HepG2 (cell line): ENCODE results near the gene MAB21L4. TPM values are rescaled to one million over a fixed set of nuclear protein-coding genes. Genes with fewer than 3 reads are reported as not detected.
A peak's percentile ranks its signal among the peaks of the same experiment; 100 is the strongest.

Experiments used
- AKAP8 ChIP-seq: sonication (generic); formaldehyde crosslinking; IDR thresholded peaks from 2 replicates; pipeline ENCODE4 v1.5.1; 2020; ENCODE audit warnings: mild to moderate bottlenecking, missing genetic modification reagents
- BRD4 ChIP-seq: sonication (generic); formaldehyde crosslinking; IDR thresholded peaks from 2 replicates; pipeline ENCODE4 v1.4.0; 2020; ENCODE audit warnings: missing genetic modification reagents
- CBFB ChIP-seq: sonication (generic); formaldehyde crosslinking; IDR thresholded peaks from 2 replicates; pipeline ENCODE4 v1.4.0; 2020; ENCODE audit warnings: missing genetic modification reagents
- E2F1 ChIP-seq: sonication (generic); formaldehyde crosslinking; IDR thresholded peaks from 2 replicates; pipeline ENCODE4 v1.5.0; 2020; ENCODE audit warnings: missing genetic modification reagents
- ELF4 ChIP-seq: sonication (generic); formaldehyde crosslinking; IDR thresholded peaks from 2 replicates; pipeline ENCODE4 v1.5.0; 2020; ENCODE audit warnings: missing genetic modification reagents, mild to moderate bottlenecking, moderate library complexity, borderline replicate concordance
- ESRRA ChIP-seq: sonication (generic); formaldehyde crosslinking; IDR thresholded peaks from 2 replicates; pipeline ENCODE4 v1.5.1; 2020; ENCODE audit warnings: mild to moderate bottlenecking, low read depth, missing genetic modification reagents
- FOSL1 ChIP-seq: sonication (generic); formaldehyde crosslinking; IDR thresholded peaks from 2 replicates; pipeline ENCODE4 v1.9.0; 2021; ENCODE audit warnings: missing genetic modification reagents, borderline replicate concordance
- FOXJ3 ChIP-seq: sonication (generic); formaldehyde crosslinking; IDR thresholded peaks from 2 replicates; pipeline ENCODE4 v1.4.0; 2020; ENCODE audit warnings: missing genetic modification reagents, mild to moderate bottlenecking, borderline replicate concordance
- HNF4A ChIP-seq: sonication (generic); formaldehyde crosslinking; IDR thresholded peaks from 2 replicates; pipeline ENCODE4 v1.4.0; 2020; ENCODE audit warnings: missing genetic modification reagents
- KDM5A ChIP-seq: fragments of 200-600 bp; sonication (generic); IDR thresholded peaks from 2 replicates; pipeline ENCODE4 v1.7.0; 2018; ENCODE audit warnings: antibody characterized with exemption, mild to moderate bottlenecking, low read length, borderline replicate concordance
- MBD4 ChIP-seq: IDR thresholded peaks from 2 replicates; pipeline ENCODE4 v1.6.1; 2012; ENCODE audit warnings: low read length, inconsistent platforms, borderline replicate concordance
- NFIC ChIP-seq: IDR thresholded peaks from 2 replicates; pipeline ENCODE4 v1.6.1; 2012; ENCODE audit warnings: mild to moderate bottlenecking, low read length, inconsistent platforms
- NONO ChIP-seq, 2 experiments: fragments of 450-650 bp in 1 of 2; sonication (generic) in 1 of 2; formaldehyde crosslinking in 1 of 2; IDR thresholded peaks in 1 of 2; conservative IDR thresholded peaks in 1 of 2; 2 replicates each; pipeline versions ENCODE4 v1.6.1 to v1.8.0; 2017 to 2022; ENCODE audit warnings: mild to moderate bottlenecking in 1 of 2, missing genetic modification reagents in 1 of 2, moderate library complexity in 1 of 2
- NR2C2 ChIP-seq: sonication (generic); formaldehyde crosslinking; IDR thresholded peaks from 2 replicates; pipeline ENCODE4 v1.4.0; 2020; ENCODE audit warnings: missing genetic modification reagents, mild to moderate bottlenecking, moderate library complexity, borderline replicate concordance
- RELA ChIP-seq: sonication (generic); formaldehyde crosslinking; IDR thresholded peaks from 2 replicates; pipeline ENCODE4 v1.4.0; 2020; ENCODE audit warnings: missing genetic modification reagents
- ZKSCAN1 ChIP-seq: fragments of 150-350 bp; IDR thresholded peaks from 2 replicates; pipeline ENCODE4 v1.6.1; 2014; ENCODE audit warnings: low read length
- ZNF274 ChIP-seq: sonication (generic); formaldehyde crosslinking; IDR thresholded peaks from 2 replicates; pipeline ENCODE4 v1.5.1; 2020; ENCODE audit warnings: mild to moderate bottlenecking, missing genetic modification reagents
- ZNF556 ChIP-seq: sonication (generic); formaldehyde crosslinking; IDR thresholded peaks from 2 replicates; pipeline ENCODE4 v1.4.0; 2020; ENCODE audit warnings: mild to moderate bottlenecking, missing genetic modification reagents, borderline replicate concordance
- ZNF883 ChIP-seq: sonication (generic); formaldehyde crosslinking; IDR thresholded peaks from 2 replicates; pipeline ENCODE4 v1.5.1; 2020; ENCODE audit warnings: mild to moderate bottlenecking, missing genetic modification reagents; ENCODE audit errors: not compliant biosample characterization
- ZSCAN21 ChIP-seq: sonication (generic); formaldehyde crosslinking; IDR thresholded peaks from 2 replicates; pipeline ENCODE4 v1.8.0; 2022; ENCODE audit warnings: mild to moderate bottlenecking, missing genetic modification reagents, moderate library complexity, borderline replicate concordance
- ZSCAN9 ChIP-seq: IDR thresholded peaks from 2 replicates; pipeline ENCODE4 v1.6.1; 2016; ENCODE audit warnings: borderline replicate concordance
- polyA plus RNA-seq, 8 experiments: library from polyadenylated mRNA; depleted of rRNA in 3 of 8; stranded (reverse) in 7 of 8; unstranded in 1 of 8; fragments of >200 nt; fragmentation: Illumina TruSeq in 4 of 8; extraction: Trizol in 4 of 8; gene quantifications; 2 replicates each; pipeline versions ENCODE4 v1.2.1 to v1.2.3, GENCODE V29; 2011 to 2016; ENCODE audit warnings: low read depth in 4 of 8, missing spikeins in 1 of 8, mixed read lengths in 1 of 8; ENCODE audit not compliant: insufficient read depth in 1 of 8
- total RNA-seq, 5 experiments: library from RNA; depleted of rRNA; stranded (reverse); fragments of >200 nt; fragmentation: Illumina TruSeq; extraction: Trizol; gene quantifications; 2 replicates each; pipeline ENCODE4 v1.2.3, GENCODE V29; 2016; ENCODE audit warnings: low read depth in 1 of 5
- TF ChIP-seq, protein P1 (sequence below): sonication (generic); formaldehyde crosslinking; IDR thresholded peaks from 2 replicates; pipeline ENCODE4 v1.5.1; 2020; ENCODE audit warnings: missing genetic modification reagents, mild to moderate bottlenecking, borderline replicate concordance
- TF ChIP-seq, protein P2 (sequence below): sonication (generic); formaldehyde crosslinking; IDR thresholded peaks from 2 replicates; pipeline ENCODE4 v1.8.1; 2023; ENCODE audit warnings: mild to moderate bottlenecking, inconsistent platforms, moderate library complexity, missing genetic modification reagents, borderline replicate concordance
- TF ChIP-seq, protein P3 (sequence below): sonication (generic); formaldehyde crosslinking; IDR thresholded peaks from 2 replicates; pipeline ENCODE4 v1.4.0; 2020; ENCODE audit warnings: missing genetic modification reagents

MAB21L4 gene
- total and polyA plus RNA-seq, 2 of the 13 experiments (the other 11 are each of a cell fraction or from before 2014, with no cell fraction given): 3.0 to 14.0 TPM

DNA sequence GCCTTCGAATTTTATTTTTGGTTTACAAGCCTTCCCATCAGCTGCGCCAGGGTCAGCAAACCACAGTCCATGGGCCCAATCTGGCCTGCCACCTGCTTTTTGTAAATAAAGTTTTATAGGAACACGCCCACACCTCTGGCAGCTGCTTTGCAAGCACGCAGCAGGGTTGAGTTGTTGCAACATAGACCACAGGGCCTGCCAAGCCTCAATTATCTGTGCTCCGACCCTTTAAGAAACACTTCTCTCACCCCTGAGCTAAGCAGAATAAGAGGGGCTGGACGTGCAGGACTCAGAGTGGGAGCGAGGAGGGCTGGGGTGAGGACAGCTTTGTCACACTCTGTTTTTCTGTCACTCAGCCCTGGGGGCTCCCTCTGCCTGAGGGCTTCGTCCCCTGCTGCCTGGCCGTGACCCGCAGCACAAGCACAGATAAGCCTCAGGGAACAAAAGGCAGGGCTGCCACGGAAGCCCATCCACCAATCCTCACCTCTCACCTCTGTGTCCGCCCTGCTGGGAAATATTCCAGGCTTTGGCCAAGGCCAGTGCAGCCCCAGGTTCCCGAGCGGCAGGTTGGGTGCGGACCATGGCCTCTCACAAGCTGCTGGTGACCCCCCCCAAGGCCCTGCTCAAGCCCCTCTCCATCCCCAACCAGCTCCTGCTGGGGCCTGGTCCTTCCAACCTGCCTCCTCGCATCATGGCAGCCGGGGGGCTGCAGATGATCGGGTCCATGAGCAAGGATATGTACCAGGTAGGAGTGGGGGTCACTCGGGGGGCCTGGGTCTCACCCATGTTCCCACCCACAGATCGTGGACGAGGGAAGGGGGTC, 27.5 kb downstream of the MAB21L4 start, which contains the start of gene AGXT (continued):
- TF ChIP-seq FOSL1 (no peak), ZNF274 (CRISPR knock-in tag) (no peak; the same call in none of the 2 replicates), RELA (CRISPR knock-in tag) (no peak), NFIC (no peak), MBD4 (no peak), BRD4 (CRISPR knock-in tag) (no peak; the same call in none of the 2 replicates), FOXJ3 (CRISPR knock-in tag) (peak; percentile 80; the same call in 1 of the 2 replicates), ZNF883 (CRISPR knock-in tag) (peak; percentile 42), E2F1 (CRISPR knock-in tag) (peak; percentile 17; the same call in 1 of the 2 replicates), ZSCAN9 (CRISPR knock-in tag) (no peak; the same call in 1 of the 2 replicates), ZNF556 (CRISPR knock-in tag) (peak; percentile 95; the same call in 1 of the 2 replicates), CBFB (peak; percentile 47; the same call in 1 of the 2 replicates), KDM5A (no peak; the same call in 1 of the 2 replicates), ZSCAN21 (CRISPR knock-in tag) (peak; percentile 25; the same call in 1 of the 2 replicates), HNF4A (CRISPR knock-in tag) (peak; percentile 84), ELF4 (CRISPR knock-in tag) (no peak), AKAP8 (CRISPR knock-in tag) (peak; percentile 49; the same call in 1 of the 2 replicates), NR2C2 (CRISPR knock-in tag) (peak; percentile 92), ESRRA (peak; percentile 76; the same call in 1 of the 2 replicates), ZKSCAN1 (no peak), NONO (IDR thresholded peaks at IDR 0.05) (no peak), NONO (CRISPR knock-in tag; conservative IDR thresholded peaks at IDR 0.05) (peak; percentile 86)
- TF ChIP-seq, protein P1, sequence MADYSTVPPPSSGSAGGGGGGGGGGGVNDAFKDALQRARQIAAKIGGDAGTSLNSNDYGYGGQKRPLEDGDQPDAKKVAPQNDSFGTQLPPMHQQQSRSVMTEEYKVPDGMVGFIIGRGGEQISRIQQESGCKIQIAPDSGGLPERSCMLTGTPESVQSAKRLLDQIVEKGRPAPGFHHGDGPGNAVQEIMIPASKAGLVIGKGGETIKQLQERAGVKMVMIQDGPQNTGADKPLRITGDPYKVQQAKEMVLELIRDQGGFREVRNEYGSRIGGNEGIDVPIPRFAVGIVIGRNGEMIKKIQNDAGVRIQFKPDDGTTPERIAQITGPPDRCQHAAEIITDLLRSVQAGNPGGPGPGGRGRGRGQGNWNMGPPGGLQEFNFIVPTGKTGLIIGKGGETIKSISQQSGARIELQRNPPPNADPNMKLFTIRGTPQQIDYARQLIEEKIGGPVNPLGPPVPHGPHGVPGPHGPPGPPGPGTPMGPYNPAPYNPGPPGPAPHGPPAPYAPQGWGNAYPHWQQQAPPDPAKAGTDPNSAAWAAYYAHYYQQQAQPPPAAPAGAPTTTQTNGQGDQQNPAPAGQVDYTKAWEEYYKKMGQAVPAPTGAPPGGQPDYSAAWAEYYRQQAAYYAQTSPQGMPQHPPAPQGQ: no peak
- TF ChIP-seq, protein P2, sequence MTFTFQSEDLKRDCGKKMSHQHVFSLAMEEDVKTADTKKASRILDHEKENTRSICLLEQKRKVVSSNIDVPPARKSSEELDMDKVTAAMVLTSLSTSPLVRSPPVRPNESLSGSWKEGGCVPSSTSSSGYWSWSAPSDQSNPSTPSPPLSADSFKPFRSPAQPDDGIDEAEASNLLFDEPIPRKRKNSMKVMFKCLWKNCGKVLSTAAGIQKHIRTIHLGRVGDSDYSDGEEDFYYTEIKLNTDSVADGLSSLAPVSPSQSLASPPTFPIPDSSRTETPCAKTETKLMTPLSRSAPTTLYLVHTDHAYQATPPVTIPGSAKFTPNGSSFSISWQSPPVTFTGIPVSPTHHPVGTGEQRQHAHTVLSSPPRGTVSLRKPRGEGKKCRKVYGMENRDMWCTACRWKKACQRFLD (CRISPR knock-in tag): 0 out of 2 replicates have a peak, but pooled peaks have one; percentile 34
- TF ChIP-seq, protein P3, sequence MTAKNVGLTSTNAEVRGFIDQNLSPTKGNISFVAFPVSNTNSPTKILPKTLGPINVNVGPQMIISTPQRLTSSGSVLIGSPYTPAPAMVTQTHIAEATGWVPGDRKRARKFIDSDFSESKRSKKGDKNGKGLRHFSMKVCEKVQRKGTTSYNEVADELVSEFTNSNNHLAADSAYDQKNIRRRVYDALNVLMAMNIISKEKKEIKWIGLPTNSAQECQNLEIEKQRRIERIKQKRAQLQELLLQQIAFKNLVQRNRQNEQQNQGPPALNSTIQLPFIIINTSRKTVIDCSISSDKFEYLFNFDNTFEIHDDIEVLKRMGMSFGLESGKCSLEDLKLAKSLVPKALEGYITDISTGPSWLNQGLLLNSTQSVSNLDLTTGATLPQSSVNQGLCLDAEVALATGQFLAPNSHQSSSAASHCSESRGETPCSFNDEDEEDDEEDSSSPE: peak; percentile 54; the same call in 1 of the 2 replicates
